Testis (tissue), 3 donors: Measurements from ENCODE around the gene GDPD4. TPM values are rescaled to one million over a fixed set of nuclear protein-coding genes. Genes with fewer than 3 reads are reported as not detected.

Experiments
- DNase-seq: peaks from one replicate; pipeline ENCODE4 v3.0.0-alpha.2; 2019
- H3K27ac ChIP-seq, 2 donors: fragments of 200-600 bp; sonication (generic); one replicate each; pipeline ENCODE4 v1.5.1; 2019
- H3K27me3 ChIP-seq: fragments of 200-600 bp; sonication (generic); one replicate; pipeline ENCODE4 v1.5.1; 2019
- H3K36me3 ChIP-seq: fragments of 200-600 bp; sonication (generic); one replicate; pipeline ENCODE4 v1.5.1; 2017; ENCODE audit warnings: low read depth; ENCODE audit errors: missing control alignments
- H3K4me1 ChIP-seq: fragments of 200-600 bp; sonication (generic); one replicate; pipeline ENCODE4 v1.5.1; 2019
- H3K4me3 ChIP-seq, 2 donors: fragments of 200-600 bp; sonication (generic); one replicate each; pipeline ENCODE4 v1.5.1; 2017 to 2019
- H3K9me3 ChIP-seq: fragments of 200-600 bp; sonication (generic); one replicate; pipeline ENCODE4 v1.5.1; 2017
- POLR2A ChIP-seq: fragments of 450-650 bp; IDR thresholded peaks from one replicate; pipeline ENCODE4 v1.6.1; 2017; ENCODE audit warnings: antibody characterized with exemption, mild to moderate bottlenecking, moderate library complexity
- WGBS, 2 donors: methylation state at CpG; one replicate each; pipeline ENCODE4 v1.1.5; 2018; 5-methylcytosine and 5-hydroxymethylcytosine counted together
- intact Hi-C: fragments of 100-400 bp; cut with DNase I; formaldehyde crosslinking; loops from one replicate; pipeline ENCODE4 v1.15.1; 2023; ENCODE audit warnings: low total_unique reads
- polyA plus RNA-seq: library from polyadenylated mRNA; stranded (reverse); fragments of 350-450 nt; fragmentation: Illumina TruSeq; extraction: RNeasy Lipid Tissue Mini Kit (QIAGEN cat#74804); gene quantifications from one replicate; pipeline ENCODE4 v1.2.3, GENCODE V29; 2014; ENCODE audit warnings: low read depth, low replicate concordance; ENCODE audit not compliant: insufficient read depth
- total RNA-seq, 2 donors: library from RNA; depleted of rRNA; stranded (reverse); fragments of >200 nt; gene quantifications; one replicate each; pipeline ENCODE4 v1.2.3, GENCODE V29; 2016
- TF ChIP-seq, protein P1 (sequence below), 3 experiments: fragments of 450-650 bp in 2 of 3; fragments of 200-600 bp in 1 of 3; sonication (generic) in 1 of 3; IDR thresholded peaks; one replicate each; pipeline ENCODE4 v1.5.1; 2016 to 2019; ENCODE audit warnings: antibody characterized with exemption in 3 of 3, mild to moderate bottlenecking in 2 of 3, moderate library complexity in 1 of 3

Gene GDPD4
- total and polyA plus RNA-seq, 3 donors from 2014 or later = 11.9 to 27.2 (median 22.6) TPM

DNA sequence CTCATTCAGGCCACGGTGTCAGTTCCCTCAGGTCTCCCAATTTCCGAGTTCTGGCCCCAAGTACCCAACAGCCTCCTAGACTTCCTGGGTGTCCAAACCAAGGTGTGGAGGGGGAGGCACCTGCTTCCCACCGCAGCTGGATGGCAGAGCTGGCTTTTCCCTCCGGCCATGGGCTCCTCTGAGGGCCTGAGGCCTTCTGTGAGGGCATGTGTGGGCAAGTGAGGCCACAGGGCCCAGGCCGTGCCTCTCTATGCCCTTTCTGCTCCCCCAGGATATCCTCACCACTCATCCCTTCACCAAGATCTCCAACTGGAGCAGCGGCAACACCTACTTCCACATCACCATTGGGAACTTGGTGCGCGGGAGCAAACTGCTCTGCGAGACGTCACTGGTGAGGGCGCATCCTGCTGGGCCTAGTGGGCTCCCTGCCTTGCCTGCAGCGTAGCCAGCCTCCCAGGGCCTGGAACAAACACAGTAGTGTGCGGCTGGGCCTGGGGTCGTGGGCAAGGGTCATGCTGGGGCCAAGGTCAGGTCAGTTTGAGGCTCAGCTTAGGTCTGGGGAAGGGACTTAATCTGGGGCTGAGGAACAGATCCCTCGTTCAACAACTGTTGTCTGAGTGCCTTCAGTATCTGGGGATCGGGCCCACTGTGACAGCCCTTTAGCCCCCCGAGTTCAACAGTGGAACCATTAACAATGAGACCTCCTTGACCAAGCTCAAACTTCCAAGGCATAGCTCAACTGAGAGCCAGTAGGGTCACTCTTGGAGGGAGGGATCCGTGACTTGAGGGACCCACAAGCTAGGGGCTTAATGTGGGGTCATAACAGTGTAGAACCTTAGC lies 87.7 kb downstream of the GDPD4 start:
- no peak overlapping the region for H3K4me3 ChIP-seq
- H3K4me1 ChIP-seq = no peaks in the 10 kb centered on the region
- H3K27ac ChIP-seq = no peak overlapping the region
- DNase-seq = no peak
- no peaks in the 10 kb centered on the region for H3K36me3 ChIP-seq
- H3K9me3 ChIP-seq = no peaks in the 10 kb centered on the region
- no peak for TF ChIP-seq POLR2A
- TF ChIP-seq, protein P1, sequence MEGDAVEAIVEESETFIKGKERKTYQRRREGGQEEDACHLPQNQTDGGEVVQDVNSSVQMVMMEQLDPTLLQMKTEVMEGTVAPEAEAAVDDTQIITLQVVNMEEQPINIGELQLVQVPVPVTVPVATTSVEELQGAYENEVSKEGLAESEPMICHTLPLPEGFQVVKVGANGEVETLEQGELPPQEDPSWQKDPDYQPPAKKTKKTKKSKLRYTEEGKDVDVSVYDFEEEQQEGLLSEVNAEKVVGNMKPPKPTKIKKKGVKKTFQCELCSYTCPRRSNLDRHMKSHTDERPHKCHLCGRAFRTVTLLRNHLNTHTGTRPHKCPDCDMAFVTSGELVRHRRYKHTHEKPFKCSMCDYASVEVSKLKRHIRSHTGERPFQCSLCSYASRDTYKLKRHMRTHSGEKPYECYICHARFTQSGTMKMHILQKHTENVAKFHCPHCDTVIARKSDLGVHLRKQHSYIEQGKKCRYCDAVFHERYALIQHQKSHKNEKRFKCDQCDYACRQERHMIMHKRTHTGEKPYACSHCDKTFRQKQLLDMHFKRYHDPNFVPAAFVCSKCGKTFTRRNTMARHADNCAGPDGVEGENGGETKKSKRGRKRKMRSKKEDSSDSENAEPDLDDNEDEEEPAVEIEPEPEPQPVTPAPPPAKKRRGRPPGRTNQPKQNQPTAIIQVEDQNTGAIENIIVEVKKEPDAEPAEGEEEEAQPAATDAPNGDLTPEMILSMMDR (IDR thresholded peaks at IDR 0.05) = no peak
- WGBS, 2 donors = 85 to 96% methylated on average over 6 to 17 of the region's 18 CpGs
- intact Hi-C loops = no loop called here
- no peaks in the 10 kb centered on the region for H3K27me3 ChIP-seq

- Histone ChIP-seq H3K27ac (no peak overlapping the region), H3K4me3 (no peak overlapping the region), H3K36me3 (no peaks in the 10 kb centered on the region), H3K9me3 (no peaks in the 10 kb centered on the region), H3K4me1 (no peaks in the 10 kb centered on the region), H3K27me3 (no peaks in the 10 kb centered on the region)
- intact Hi-C loops = no loop called here
- whole genome bisulfite sequencing, 2 donors = 83 to 94% methylated on average over 13 of the region's 13 CpGs
- no peak for DNase-seq
- TF ChIP-seq POLR2A = no peak
- TF ChIP-seq, protein P1 (IDR thresholded peaks at IDR 0.05) = no peak
Observed at GRCh38 chr11:77213029-77213579, 88.4 kb downstream of the GDPD4 start.

DNA sequence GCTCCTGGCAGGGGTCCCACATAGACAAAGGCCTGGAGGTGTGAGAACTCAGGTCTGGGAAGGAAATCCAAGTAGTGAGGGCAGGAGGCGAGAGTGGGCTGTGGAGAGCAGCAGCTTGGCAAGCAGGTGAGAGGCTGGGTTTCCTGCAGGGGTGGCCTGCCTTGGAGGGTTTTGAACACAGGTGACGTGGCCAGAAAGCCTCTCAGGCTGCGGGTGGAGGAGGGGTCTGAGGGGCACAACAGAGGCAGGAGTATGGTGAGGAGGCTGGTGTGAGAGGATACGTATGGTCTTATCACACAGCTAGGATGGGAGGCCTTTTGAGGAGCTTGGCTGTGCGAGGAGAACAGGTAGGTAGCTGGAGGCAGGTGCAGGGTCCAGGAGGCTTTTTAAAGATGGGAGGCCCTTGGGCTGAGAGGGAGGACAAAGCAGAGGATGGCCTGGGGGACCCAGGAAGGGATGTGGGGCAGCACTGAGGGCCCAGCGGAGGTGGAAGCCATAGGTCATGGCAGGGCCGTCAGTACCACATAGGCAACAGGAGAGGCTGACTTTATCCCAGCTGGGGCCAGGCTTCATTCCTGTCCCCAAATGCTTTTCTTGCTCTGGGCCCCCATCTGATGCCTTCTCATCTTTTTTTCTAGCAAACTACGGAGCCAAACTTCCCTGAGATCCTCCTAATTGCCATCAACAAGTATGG lies 89.0 kb downstream of the GDPD4 start:
- no peaks in the 10 kb centered on the region for H3K36me3 ChIP-seq
- intact Hi-C loops = no loop called here
- WGBS, 2 donors = 94 to 97% methylated on average over 8 of the region's 8 CpGs
- no peak for DNase-seq
- no peaks in the 10 kb centered on the region for H3K4me1 ChIP-seq
- no peaks in the 10 kb centered on the region for H3K9me3 ChIP-seq
- H3K27me3 ChIP-seq = no peaks in the 10 kb centered on the region
- TF ChIP-seq, protein P1 (IDR thresholded peaks at IDR 0.05) = no peak
- no peak for TF ChIP-seq POLR2A
- no peak overlapping the region for H3K27ac ChIP-seq
- no peak overlapping the region for H3K4me3 ChIP-seq

DNA sequence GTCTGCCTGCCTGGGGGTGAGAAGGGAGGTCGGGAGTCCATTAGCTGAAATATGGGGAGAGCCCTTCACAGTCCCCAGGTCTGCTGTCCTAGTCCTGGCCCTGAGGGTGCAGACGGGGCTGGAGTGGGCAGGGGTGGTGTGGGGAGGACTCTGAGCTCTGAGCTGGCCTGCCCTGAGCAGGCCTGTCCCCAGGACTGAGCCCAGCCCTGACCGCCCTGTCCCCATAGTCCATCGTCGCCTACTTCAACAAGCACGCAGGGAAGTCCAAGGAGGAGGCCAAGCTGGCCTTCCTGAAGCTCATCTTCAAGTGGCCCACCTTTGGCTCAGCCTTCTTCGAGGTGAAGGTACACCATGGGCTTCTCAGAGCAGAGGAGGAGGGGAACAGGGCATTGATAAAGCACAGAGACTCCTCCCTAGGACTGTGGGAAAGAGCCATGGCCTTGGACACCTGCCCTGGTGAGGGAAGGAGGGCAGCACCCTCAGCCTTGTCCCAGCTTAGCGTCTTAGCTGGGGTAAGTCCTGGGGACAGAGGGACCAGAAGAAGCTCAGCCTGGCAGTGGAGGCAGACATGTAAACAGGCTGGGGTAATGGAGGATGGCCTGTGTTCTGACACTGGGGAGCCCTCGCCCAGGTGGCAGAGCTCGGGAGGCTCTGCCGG lies 89.8 kb downstream of the GDPD4 start:
- TF ChIP-seq, protein P1 (IDR thresholded peaks at IDR 0.05) = no peak
- TF ChIP-seq POLR2A = no peak
- no peak overlapping the region for H3K27ac ChIP-seq
- no peaks in the 10 kb centered on the region for H3K9me3 ChIP-seq
- no peaks in the 10 kb centered on the region for H3K4me1 ChIP-seq
- intact Hi-C loops = no loop called here
- 75 to 86% methylated on average over 7 to 11 of the region's 11 CpGs for WGBS, 2 donors
- no peak overlapping the region for H3K4me3 ChIP-seq
- no peak for DNase-seq
- H3K27me3 ChIP-seq = no peaks in the 10 kb centered on the region
- no peaks in the 10 kb centered on the region for H3K36me3 ChIP-seq
